GM12801 (cell line): Measurements from ENCODE around the gene ENTPD7.

Source experiments
- CTCF ChIP-seq: IDR thresholded peaks from one replicate; pipeline ENCODE4 v1.5.1; 2011; ENCODE audit warnings: control low read depth; ENCODE audit not compliant: insufficient read length; ENCODE audit errors: extremely low read depth

Gene ENTPD7

GRCh38 chr10:99742254-99742653, 82.9 kb downstream of the ENTPD7 start:
- TF ChIP-seq CTCF = no peak

GRCh38 chr10:99742701-99743100, 83.4 kb downstream of the ENTPD7 start:
- no peak for TF ChIP-seq CTCF

GRCh38 chr10:99743841-99744240, 84.5 kb downstream of the ENTPD7 start:
- no peak for TF ChIP-seq CTCF

- no peak for TF ChIP-seq CTCF
Observed at GRCh38 chr10:99748823-99749451, 89.6 kb downstream of the ENTPD7 start.

GRCh38 chr10:99750641-99751040, 91.3 kb downstream of the ENTPD7 start:
- TF ChIP-seq CTCF = no peak

- no peak for TF ChIP-seq CTCF
Observed at GRCh38 chr10:99754670-99755069, 95.4 kb downstream of the ENTPD7 start.
